Calu3 (cell line): Measurements from ENCODE around the gene MALRD1. TPM values are rescaled to one million over a fixed set of nuclear protein-coding genes. Genes with fewer than 3 reads are reported as not detected.

Source experiments
- BruUV-seq: library from RNA; stranded (reverse); fragments of 400-500 nt; replicated peaks from 2 replicates; lab custom pipeline; 2021; lab: Mats Ljungman, UMichigan
- CTCF ChIA-PET: fragments of 300-600 bp; sonication (Branson Sonifier 250); formaldehyde crosslinking; loops from one replicate; lab custom pipeline; 2022; ENCODE audit warnings: antibody characterized with exemption; lab: Charles Lee
- DNase-seq: peaks from one replicate; pipeline ENCODE4 v3.0.0; 2022
- H3K27ac Mint-ChIP-seq: one replicate; pipeline ENCODE4 v1.8.0; 2022; ENCODE audit warnings: mixed read lengths; ENCODE audit not compliant: unreplicated experiment
- H3K27me3 Mint-ChIP-seq: one replicate; pipeline ENCODE4 v1.8.0; 2022; ENCODE audit warnings: mixed read lengths; ENCODE audit not compliant: unreplicated experiment
- H3K36me3 Mint-ChIP-seq: one replicate; pipeline ENCODE4 v1.8.0; 2022; ENCODE audit warnings: mild to moderate bottlenecking, moderate library complexity, mixed read lengths; ENCODE audit not compliant: insufficient read depth, unreplicated experiment
- H3K4me1 Mint-ChIP-seq: one replicate; pipeline ENCODE4 v1.8.0; 2022; ENCODE audit warnings: mild to moderate bottlenecking, low read depth, mixed read lengths; ENCODE audit not compliant: unreplicated experiment
- H3K4me3 Mint-ChIP-seq: one replicate; pipeline ENCODE4 v1.8.0; 2022; ENCODE audit warnings: mild to moderate bottlenecking, low read depth, moderate library complexity, mixed read lengths; ENCODE audit not compliant: unreplicated experiment
- H3K9me3 Mint-ChIP-seq: one replicate; pipeline ENCODE4 v1.8.0; 2022; ENCODE audit warnings: low read depth, mixed read lengths; ENCODE audit not compliant: unreplicated experiment
- intact Hi-C: fragments of 100-400 bp; cut with micrococcal nuclease; formaldehyde crosslinking; loops from one replicate; pipeline ENCODE4 v1.10.0; 2022; ENCODE audit not compliant: unreplicated experiment
- total RNA-seq: library from RNA; stranded (reverse); gene quantifications from 2 replicates; pipeline ENCODE4 v1.2.3, GENCODE V29; 2022
- TF ChIP-seq, protein P1 (sequence below): fragments of 200-600 bp; IDR thresholded peaks from one replicate; pipeline ENCODE4 v1.8.0; 2022; ENCODE audit warnings: antibody characterized with exemption; ENCODE audit not compliant: unreplicated experiment

MALRD1 gene
- total RNA-seq, 1 experiment from 2014 or later: not detected

DNA sequence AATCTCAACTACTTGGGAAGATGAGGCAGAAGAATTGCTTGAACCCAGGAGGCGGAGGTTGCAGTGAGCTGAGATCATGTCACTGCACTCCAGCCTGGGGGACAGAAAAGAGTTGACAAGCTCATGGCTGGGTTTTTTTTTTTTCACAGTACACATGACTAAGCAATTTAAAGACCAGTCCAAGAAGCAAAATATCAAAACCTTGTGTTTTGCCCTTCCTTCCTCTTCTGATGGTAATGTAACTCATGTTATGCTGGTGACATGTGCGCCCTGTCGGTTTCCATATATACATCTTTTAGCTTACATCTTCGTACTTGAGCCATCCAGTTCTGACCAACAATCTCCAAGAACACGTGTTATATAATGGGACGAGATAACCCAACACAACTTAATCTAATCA is 530.0 kb downstream of the MALRD1 start:
- CTCF ChIA-PET: interaction anchor here (0.7 kb wide), 1 partner anchor 24 kb away, joined by 3 read pairs; no protein-coding TSS in a partner anchor
- no peak for DNase-seq
- no peaks in the 10 kb centered on the region for H3K4me1 Mint-ChIP-seq
- no peaks in the 10 kb centered on the region for H3K36me3 Mint-ChIP-seq
- BruUV-seq: no TSS peak
- TF ChIP-seq, protein P1, sequence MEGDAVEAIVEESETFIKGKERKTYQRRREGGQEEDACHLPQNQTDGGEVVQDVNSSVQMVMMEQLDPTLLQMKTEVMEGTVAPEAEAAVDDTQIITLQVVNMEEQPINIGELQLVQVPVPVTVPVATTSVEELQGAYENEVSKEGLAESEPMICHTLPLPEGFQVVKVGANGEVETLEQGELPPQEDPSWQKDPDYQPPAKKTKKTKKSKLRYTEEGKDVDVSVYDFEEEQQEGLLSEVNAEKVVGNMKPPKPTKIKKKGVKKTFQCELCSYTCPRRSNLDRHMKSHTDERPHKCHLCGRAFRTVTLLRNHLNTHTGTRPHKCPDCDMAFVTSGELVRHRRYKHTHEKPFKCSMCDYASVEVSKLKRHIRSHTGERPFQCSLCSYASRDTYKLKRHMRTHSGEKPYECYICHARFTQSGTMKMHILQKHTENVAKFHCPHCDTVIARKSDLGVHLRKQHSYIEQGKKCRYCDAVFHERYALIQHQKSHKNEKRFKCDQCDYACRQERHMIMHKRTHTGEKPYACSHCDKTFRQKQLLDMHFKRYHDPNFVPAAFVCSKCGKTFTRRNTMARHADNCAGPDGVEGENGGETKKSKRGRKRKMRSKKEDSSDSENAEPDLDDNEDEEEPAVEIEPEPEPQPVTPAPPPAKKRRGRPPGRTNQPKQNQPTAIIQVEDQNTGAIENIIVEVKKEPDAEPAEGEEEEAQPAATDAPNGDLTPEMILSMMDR: no peak
- H3K4me3 Mint-ChIP-seq: no peak overlapping the region
- peaks cover 13% of the 10 kb centered on the region for H3K9me3 Mint-ChIP-seq
- intact Hi-C loops: no loop called here
- H3K27me3 Mint-ChIP-seq: no peaks in the 10 kb centered on the region
- no peak overlapping the region for H3K27ac Mint-ChIP-seq

DNA sequence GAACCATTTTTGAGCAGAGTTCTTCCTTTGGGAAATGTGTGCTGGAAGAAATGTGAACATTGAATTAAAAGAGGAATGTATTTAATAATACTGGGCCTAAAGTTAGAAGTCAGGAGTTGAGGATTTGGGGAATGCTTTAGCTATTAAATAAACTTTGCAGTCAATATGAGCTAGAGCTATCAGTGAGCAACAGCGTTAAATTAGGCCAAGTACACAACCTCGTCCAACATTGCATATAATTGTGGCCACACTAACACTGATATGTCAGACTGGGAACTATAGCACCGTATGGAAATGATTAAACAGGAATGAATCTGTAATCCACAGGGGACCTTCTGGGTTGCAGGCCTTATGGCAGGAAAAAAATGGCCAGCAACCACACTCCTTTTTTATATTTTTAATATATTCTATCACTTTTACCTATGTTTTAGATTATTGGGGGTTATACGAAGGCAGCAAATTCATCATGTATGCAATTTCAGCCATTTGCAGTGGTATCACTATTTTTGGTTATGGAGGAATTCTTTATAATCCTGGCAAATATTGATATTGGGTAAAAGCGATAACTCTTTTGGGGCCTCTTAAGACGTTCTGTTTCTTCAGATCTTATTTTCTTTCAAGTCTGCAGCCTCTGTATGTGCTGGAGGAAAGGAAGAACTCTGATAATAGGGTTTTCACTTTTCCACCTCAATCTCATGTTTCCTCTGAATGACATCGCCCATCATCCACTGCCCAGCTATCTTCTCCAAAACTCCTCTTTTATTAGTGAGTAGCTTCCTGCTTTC is 531.4 kb downstream of the MALRD1 start:
- Mint-ChIP-seq H3K27me3 (no peaks in the 10 kb centered on the region), H3K4me3 (no peak overlapping the region)

DNA sequence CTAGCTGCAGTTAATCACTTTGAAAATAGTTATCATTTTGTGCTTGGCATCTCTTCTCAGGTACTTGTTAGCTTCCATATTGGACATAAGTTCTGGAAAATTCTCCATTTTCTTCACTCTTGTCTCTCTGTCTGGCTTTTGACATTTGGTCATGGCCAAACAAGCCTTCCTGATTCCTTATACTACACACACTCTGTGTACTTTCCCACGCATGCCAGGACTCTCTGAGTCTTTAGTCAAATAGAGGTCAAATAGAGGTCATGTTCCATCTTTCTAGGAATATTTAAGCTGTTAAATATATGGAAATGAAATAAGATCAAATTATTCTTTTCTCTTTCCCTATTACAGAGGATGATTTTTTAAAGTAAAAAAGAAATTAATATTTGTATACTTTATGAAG is 532.1 kb downstream of the MALRD1 start:
- H3K4me1 Mint-ChIP-seq: no peaks in the 10 kb centered on the region
- H3K4me3 Mint-ChIP-seq: no peak overlapping the region
- H3K36me3 Mint-ChIP-seq: no peaks in the 10 kb centered on the region
- intact Hi-C loops: no loop called here
- H3K27me3 Mint-ChIP-seq: no peaks in the 10 kb centered on the region
- CTCF ChIA-PET: no interaction called here
- TF ChIP-seq, protein P1: no peak
- DNase-seq: no peak
- peaks cover 5% of the 10 kb centered on the region for H3K9me3 Mint-ChIP-seq
- H3K27ac Mint-ChIP-seq: no peak overlapping the region
- no TSS peak for BruUV-seq

More for the DNA sequence above, 531.4 kb downstream of the MALRD1 start:
- Mint-ChIP-seq H3K4me1 (no peaks in the 10 kb centered on the region), H3K36me3 (no peaks in the 10 kb centered on the region), H3K9me3 (peaks cover 7% of the 10 kb centered on the region), H3K27ac (no peak overlapping the region)
- CTCF ChIA-PET: interaction anchor here (0.6 kb wide), 1 partner anchor 43 kb away, joined by 4 read pairs; no protein-coding TSS in a partner anchor
- no peak for DNase-seq
- TF ChIP-seq, protein P1: no peak
- BruUV-seq: no TSS peak
- intact Hi-C loops: no loop called here

DNA sequence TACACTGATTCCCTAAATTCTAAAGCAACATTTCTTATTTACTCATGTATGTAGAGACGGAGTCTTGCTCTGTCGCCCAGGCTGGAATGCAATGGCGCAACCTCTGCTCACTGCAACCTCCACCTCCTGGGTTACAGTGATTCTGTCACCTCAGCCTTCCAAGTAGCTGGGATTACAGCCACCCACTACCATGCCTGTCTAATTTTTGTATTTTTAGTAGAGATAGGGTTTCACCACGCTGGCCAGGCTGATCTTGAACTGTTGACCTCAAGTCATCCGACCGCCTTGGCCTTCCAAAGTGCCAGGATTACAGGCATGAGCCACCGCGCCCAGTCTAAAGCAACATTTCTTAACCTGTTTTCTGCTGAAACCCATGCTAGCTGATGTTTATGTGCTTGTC is 540.0 kb downstream of the MALRD1 start:
- intact Hi-C loops: no loop called here
- peaks cover 3% of the 10 kb centered on the region for H3K9me3 Mint-ChIP-seq
- H3K36me3 Mint-ChIP-seq: no peaks in the 10 kb centered on the region
- H3K4me1 Mint-ChIP-seq: no peaks in the 10 kb centered on the region
- no peaks in the 10 kb centered on the region for H3K27me3 Mint-ChIP-seq
- TF ChIP-seq, protein P1: no peak
- no peak for DNase-seq
- BruUV-seq: no TSS peak
- H3K27ac Mint-ChIP-seq: no peak overlapping the region
- CTCF ChIA-PET: interaction anchor here (1.2 kb wide), 1 partner anchor 190 kb away, joined by 4 read pairs; no protein-coding TSS in a partner anchor
- H3K4me3 Mint-ChIP-seq: no peak overlapping the region
